Natural killer cell (primary cell): ENCODE measurements around the gene NGEF. TPM values are rescaled to one million over a fixed set of nuclear protein-coding genes. Genes with fewer than 3 reads are reported as not detected.
"Not testable (repeated sequence)": the region's sequence is repeated elsewhere in the genome, so short reads cannot be mapped to it uniquely, and the experiment has no call there.

Experiments
- ATAC-seq, 3 donors: fragments of 150-1000 bp in 2 of 3; fragments of 200-7000 bp in 1 of 3; cut with Tn5 transposase; 1 replicate in 1 of 3; 2 replicates in 2 of 3; pipeline ENCODE4 v1.10.0; 2021; ENCODE audit warnings: mild to moderate bottlenecking in 2 of 3, moderate library complexity in 2 of 3
- DNase-seq, 2 donors: peaks; one replicate each; pipeline versions ENCODE4 v3.0.0 to v3.0.0-alpha.2; 2013 to 2021; ENCODE audit warnings: mixed read lengths in 1 of 2
- H3K27ac ChIP-seq: one replicate; pipeline ENCODE4 v1.5.1; 2013; ENCODE audit warnings: mild to moderate bottlenecking, low read length
- H3K27me3 ChIP-seq: one replicate; pipeline ENCODE4 v1.6.1; 2013; ENCODE audit warnings: low read length; ENCODE audit not compliant: control insufficient read depth, insufficient read depth
- H3K36me3 ChIP-seq: one replicate; pipeline ENCODE4 v1.6.1; 2013; ENCODE audit warnings: low read length; ENCODE audit not compliant: control insufficient read depth, insufficient read depth
- H3K4me1 ChIP-seq: one replicate; pipeline ENCODE4 v1.6.1; 2013; ENCODE audit warnings: low read length; ENCODE audit not compliant: control insufficient read depth, insufficient read depth
- H3K4me3 ChIP-seq: one replicate; pipeline ENCODE4 v1.5.1; 2013; ENCODE audit warnings: low read length
- H3K9me3 ChIP-seq: one replicate; pipeline ENCODE4 v1.6.1; 2013; ENCODE audit warnings: low read length; ENCODE audit not compliant: control insufficient read depth, insufficient read depth
- H3K27ac Mint-ChIP-seq, 2 donors: one replicate each; pipeline ENCODE4 v1.8.0; 2022; ENCODE audit warnings: mild to moderate bottlenecking in 2 of 2, mixed read lengths in 2 of 2, moderate library complexity in 1 of 2
- H3K27me3 Mint-ChIP-seq, 2 donors: one replicate each; pipeline ENCODE4 v1.8.0; 2022; ENCODE audit warnings: low read depth in 2 of 2, mixed read lengths in 2 of 2
- H3K36me3 Mint-ChIP-seq: one replicate; pipeline ENCODE4 v1.8.0; 2022; ENCODE audit warnings: mixed read lengths
- H3K4me1 Mint-ChIP-seq, 2 donors: one replicate each; pipeline ENCODE4 v1.8.0; 2022; ENCODE audit warnings: mixed read lengths in 2 of 2
- H3K4me3 Mint-ChIP-seq: one replicate; pipeline ENCODE4 v1.8.0; 2022; ENCODE audit warnings: mild to moderate bottlenecking, moderate library complexity, mixed read lengths
- H3K9me3 Mint-ChIP-seq, 2 donors: one replicate each; pipeline ENCODE4 v1.8.0; 2022; ENCODE audit warnings: mixed read lengths in 2 of 2
- CTCF ChIP-seq: fragments of 200-600 bp; IDR thresholded peaks from one replicate; pipeline ENCODE4 v1.8.0; 2022; ENCODE audit warnings: antibody characterized with exemption
- WGBS: methylation state at CpG from one replicate; pipeline ENCODE4 v1.1.7; 2013; ENCODE audit warnings: missing lambda C conversion rate; ENCODE audit not compliant: insufficient coverage; 5-methylcytosine and 5-hydroxymethylcytosine counted together
- intact Hi-C: fragments of 100-400 bp; cut with micrococcal nuclease; formaldehyde crosslinking; loops from one replicate; pipeline ENCODE4 v1.14.2; 2022
- total RNA-seq, 4 donors: library from RNA; stranded (reverse); fragments of 120-200 nt in 1 of 4; gene quantifications; one replicate each; pipeline versions ENCODE4 v1.2.3 to v1.2.4, GENCODE V29; 2013 to 2022

Gene NGEF
- total RNA-seq, 3 donors from 2014 or later (not counting 1 experiment from before 2014, with no cell fraction given): not detected

- H3K9me3 Mint-ChIP-seq: no peaks in the 10 kb centered on the region
- peaks cover 32 to 45% of the 10 kb centered on the region in 2 donors for H3K4me1 Mint-ChIP-seq
- DNase-seq: no peak
- no peak for ATAC-seq
- Histone ChIP-seq H3K27me3 (no peaks in the 10 kb centered on the region), H3K9me3 (no peaks in the 10 kb centered on the region), H3K36me3 (no peaks in the 10 kb centered on the region), H3K4me1 (peaks cover 31% of the 10 kb centered on the region), H3K4me3 (no peak overlapping the region), H3K27ac (no peak overlapping the region)
- H3K36me3 Mint-ChIP-seq: no peaks in the 10 kb centered on the region
- no peaks in the 10 kb centered on the region for H3K27me3 Mint-ChIP-seq
- intact Hi-C loops: no loop called here
- H3K27ac Mint-ChIP-seq: no peak overlapping the region
- WGBS: 100% methylated on average over 2 of the region's 2 CpGs
- no peak for TF ChIP-seq CTCF
- H3K4me3 Mint-ChIP-seq: no peak overlapping the region
Observed at GRCh38 chr2:233055362-233055761, 42.3 kb upstream of the NGEF start.

- no peaks in the 10 kb centered on the region for H3K9me3 Mint-ChIP-seq
- no peaks in the 10 kb centered on the region for H3K27me3 Mint-ChIP-seq
- DNase-seq (peak; percentile 70 to 84), ATAC-seq (peak; percentile 63 to 78 (median 73))
- no peaks in the 10 kb centered on the region for H3K36me3 Mint-ChIP-seq
- WGBS: 34% methylated on average over 22 of the region's 22 CpGs
- Histone ChIP-seq H3K36me3 (no peaks in the 10 kb centered on the region), H3K4me1 (peaks cover 32% of the 10 kb centered on the region), H3K4me3 (no peak overlapping the region), H3K27me3 (no peaks in the 10 kb centered on the region), H3K27ac (no peak overlapping the region), H3K9me3 (no peaks in the 10 kb centered on the region)
- intact Hi-C loops: no loop called here
- H3K4me3 Mint-ChIP-seq: peak overlapping the region; percentile 26
- TF ChIP-seq CTCF: peak; percentile 97
- peak overlapping the region in 1 of 2 donors; percentile 4 for H3K27ac Mint-ChIP-seq
- peaks cover 38 to 47% of the 10 kb centered on the region in 2 donors for H3K4me1 Mint-ChIP-seq
Observed at GRCh38 chr2:233053928-233054784, 41.1 kb upstream of the NGEF start.

GRCh38 chr2:233052517-233052916 is 39.5 kb upstream of the NGEF start:
- H3K9me3 ChIP-seq, H3K4me3 ChIP-seq, H3K9me3 Mint-ChIP-seq, ATAC-seq, intact Hi-C loops, H3K36me3 ChIP-seq, H3K27ac Mint-ChIP-seq, H3K27me3 Mint-ChIP-seq, H3K4me3 Mint-ChIP-seq, H3K27ac ChIP-seq, DNase-seq, H3K36me3 Mint-ChIP-seq, H3K27me3 ChIP-seq: not testable (repeated sequence)
- 91% methylated on average over 4 of the region's 4 CpGs for WGBS
- peaks cover 34 to 48% of the 10 kb centered on the region in 2 donors for H3K4me1 Mint-ChIP-seq
- H3K4me1 ChIP-seq: peaks cover 28% of the 10 kb centered on the region

GRCh38 chr2:233051241-233052149 is 38.4 kb upstream of the NGEF start:
- Histone ChIP-seq H3K4me3 (no peak overlapping the region), H3K27ac (no peak overlapping the region), H3K27me3 (no peaks in the 10 kb centered on the region), H3K36me3 (no peaks in the 10 kb centered on the region), H3K9me3 (no peaks in the 10 kb centered on the region), H3K4me1 (peaks cover 28% of the 10 kb centered on the region)
- H3K9me3 Mint-ChIP-seq: no peaks in the 10 kb centered on the region
- no peak overlapping the region for H3K4me3 Mint-ChIP-seq
- H3K27ac Mint-ChIP-seq: no peak overlapping the region
- H3K27me3 Mint-ChIP-seq: no peaks in the 10 kb centered on the region
- no peaks in the 10 kb centered on the region for H3K36me3 Mint-ChIP-seq
- ATAC-seq (no peak), DNase-seq (no peak)
- TF ChIP-seq CTCF: no peak
- 82% methylated on average over 24 of the region's 24 CpGs for WGBS
- intact Hi-C loops: no loop called here
- peaks cover 34 to 48% of the 10 kb centered on the region in 2 donors for H3K4me1 Mint-ChIP-seq
